Panc1 (cell line): ENCODE results near the gene LTA4H. TPM values are rescaled to one million over a fixed set of nuclear protein-coding genes. Genes with fewer than 3 reads are reported as not detected.

ENCODE experiments used
- ATAC-seq: fragments of 200-7000 bp; cut with Tn5 transposase; 2 replicates; pipeline ENCODE4 v1.9.1; 2020; ENCODE audit warnings: mild to moderate bottlenecking, moderate library complexity
- BruUV-seq: library from RNA; stranded (reverse); fragments of 400-500 nt; replicated peaks from 2 replicates; lab custom pipeline; 2021; lab: Mats Ljungman, UMichigan
- CTCF ChIA-PET: fragments of 300-600 bp; sonication (Branson Sonifier 250); formaldehyde crosslinking; loops from one replicate; lab custom pipeline; 2022; ENCODE audit warnings: antibody characterized with exemption; lab: Charles Lee
- POLR2A ChIA-PET: fragments of 300-600 bp; sonication (Branson Sonifier 250); formaldehyde crosslinking; loops from one replicate; lab custom pipeline; 2022; ENCODE audit warnings: antibody characterized with exemption; lab: Charles Lee
- DNase-seq: peaks from one replicate; pipeline ENCODE4 v3.0.0-alpha.2; 2010; ENCODE audit warnings: low read depth, low spot score
- H3K27ac ChIP-seq: 2 replicates; pipeline ENCODE4 v1.5.1; 2011; ENCODE audit warnings: mild to moderate bottlenecking, low read length, inconsistent platforms
- H3K27me3 ChIP-seq: fragments of 200-500 bp; sonication (Bioruptor generic); 2 replicates; pipeline ENCODE4 v1.6.0; 2014; ENCODE audit warnings: low read length, inconsistent platforms; ENCODE audit not compliant: control insufficient read depth, insufficient read depth
- H3K36me3 ChIP-seq: fragments of 200-500 bp; sonication (Bioruptor generic); 2 replicates; pipeline ENCODE4 v1.5.1; 2014; ENCODE audit warnings: inconsistent platforms, mild to moderate bottlenecking, low read length, moderate library complexity; ENCODE audit not compliant: control insufficient read depth, insufficient read depth
- H3K4me1 ChIP-seq: 2 replicates; pipeline ENCODE4 v1.5.1; 2011; ENCODE audit warnings: inconsistent platforms, mild to moderate bottlenecking, low read length, moderate library complexity; ENCODE audit not compliant: control insufficient read depth, insufficient read depth
- H3K4me3 ChIP-seq, 2 experiments: 2 replicates each; pipeline ENCODE4 v1.5.1; 2011 to 2012; ENCODE audit warnings: low read depth in 2 of 2, low read length in 2 of 2, mild to moderate bottlenecking in 2 of 2, inconsistent platforms in 1 of 2, moderate library complexity in 1 of 2
- H3K9me3 ChIP-seq: fragments of 200-500 bp; sonication (Bioruptor generic); 2 replicates; pipeline ENCODE4 v1.5.1; 2014; ENCODE audit warnings: low read depth, mild to moderate bottlenecking, inconsistent platforms, low read length, moderate library complexity; ENCODE audit not compliant: control insufficient read depth, insufficient read depth
- CTCF ChIP-seq: fragments of 450-650 bp; IDR thresholded peaks from 2 replicates; pipeline ENCODE4 v1.5.1; 2017; ENCODE audit warnings: mild to moderate bottlenecking
- POLR2AphosphoS5 ChIP-seq: IDR thresholded peaks from 2 replicates; pipeline ENCODE4 v1.6.1; 2012; ENCODE audit warnings: mild to moderate bottlenecking, low read depth, low read length, moderate library complexity
- REST ChIP-seq, 2 experiments: IDR thresholded peaks; 2 replicates each; pipeline ENCODE4 v1.6.1; 2011 to 2012; ENCODE audit warnings: low read depth in 2 of 2, control low read depth in 1 of 2, low read length in 1 of 2, mild to moderate bottlenecking in 1 of 2, moderate library complexity in 1 of 2; ENCODE audit not compliant: insufficient read depth in 1 of 2
- SIN3A ChIP-seq: IDR thresholded peaks from 2 replicates; pipeline ENCODE4 v1.6.1; 2012; ENCODE audit warnings: low read depth, mild to moderate bottlenecking, low read length, moderate library complexity, borderline replicate concordance; ENCODE audit not compliant: insufficient read depth
- TCF7L2 ChIP-seq: IDR thresholded peaks from 2 replicates; pipeline ENCODE4 v1.6.1; 2011; ENCODE audit warnings: mild to moderate bottlenecking, low read depth, low read length, inconsistent platforms
- in situ Hi-C: cut with HindIII; loops from 2 replicates; pipeline ENCODE4 v1.10.0; 2016; ENCODE audit warnings: low sequenced_read_pairs, low pct_unique_long_range_greater_than_20kb
- intact Hi-C: fragments of 100-400 bp; cut with micrococcal nuclease; formaldehyde crosslinking; loops from one replicate; pipeline ENCODE4 v1.10.0; 2022; ENCODE audit not compliant: unreplicated experiment
- total RNA-seq: library from RNA; stranded (reverse); gene quantifications from one replicate; pipeline ENCODE4 v1.2.1, GENCODE V29; 2021; ENCODE audit not compliant: unreplicated experiment

LTA4H gene
- total RNA-seq, 1 experiment from 2014 or later = 59.6 TPM

- POLR2A ChIA-PET = no interaction called here
- H3K27ac ChIP-seq = no peak overlapping the region
- no peaks in the 10 kb centered on the region for H3K4me1 ChIP-seq
- TF ChIP-seq REST (IDR thresholded peaks at IDR 0.05; ENCODE audit: insufficient read depth in 1 of 2, low read depth in 2 of 2, low read length in 1 of 2) = no peak
- 0 out of 2 replicates have a peak, but pooled peaks have one; percentile 40 for TF ChIP-seq CTCF
- in situ Hi-C loops = no loop called here
- H3K36me3 ChIP-seq = no peaks in the 10 kb centered on the region
- BruUV-seq = no TSS peak
- intact Hi-C loops = no loop called here
- H3K9me3 ChIP-seq = no peaks in the 10 kb centered on the region
- CTCF ChIA-PET = interaction anchor here (1.8 kb wide), 1 partner anchor 144 kb away, joined by 6 read pairs; no protein-coding TSS in a partner anchor
- peak; percentile 81 for ATAC-seq
- DNase-seq = no peak
- H3K4me3 ChIP-seq = no peak overlapping the region
- no peaks in the 10 kb centered on the region; the same call in 1 of the 2 replicates for H3K27me3 ChIP-seq
These were observed 35.4 kb upstream of the LTA4H start for GRCh38 chr12:96070670-96071279.

DNA sequence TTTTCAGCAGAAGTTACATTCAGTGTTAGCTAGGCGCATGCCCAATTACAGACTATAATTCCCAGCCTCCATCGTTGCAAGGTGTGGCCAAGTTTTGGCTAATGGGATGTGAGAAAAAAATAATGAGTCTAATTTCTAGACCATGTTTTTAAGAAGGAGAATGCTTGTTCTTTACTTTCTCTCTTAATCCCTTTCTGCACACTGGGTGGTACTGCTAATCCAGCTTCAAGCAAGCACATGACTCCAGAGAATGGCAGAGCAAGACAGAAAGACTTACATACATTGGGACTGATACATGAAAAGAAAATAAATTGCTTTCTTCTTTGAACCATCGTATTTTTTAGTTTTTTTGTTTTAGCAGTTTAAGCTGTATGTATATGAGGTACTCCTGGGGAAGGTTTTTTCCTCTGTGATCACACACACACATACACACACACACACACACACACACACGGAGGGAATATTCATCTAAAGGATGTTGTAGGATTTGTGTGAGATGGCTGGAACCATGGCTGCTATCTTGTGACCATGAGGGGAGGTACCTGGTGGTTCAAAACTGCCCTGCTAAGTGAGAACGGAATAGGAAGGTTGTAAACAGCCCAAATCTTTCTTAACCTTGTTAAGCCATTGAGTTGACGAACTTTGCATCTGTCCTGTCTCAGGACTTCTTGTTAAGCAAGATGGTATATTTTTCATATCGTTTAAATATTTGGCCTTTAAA is 34.3 kb upstream of the LTA4H start:
- H3K27ac ChIP-seq = no peak overlapping the region

More for the DNA sequence above, 34.3 kb upstream of the LTA4H start:
- CTCF ChIA-PET = interaction anchor here (1.8 kb wide), 1 partner anchor 146 kb away, joined by 6 read pairs; no protein-coding TSS in a partner anchor
- H3K9me3 ChIP-seq = no peaks in the 10 kb centered on the region
- intact Hi-C loops (no loop called here), in situ Hi-C loops (no loop called here)
- no peaks in the 10 kb centered on the region for H3K4me1 ChIP-seq
- POLR2A ChIA-PET = no interaction called here
- BruUV-seq = no TSS peak
- TF ChIP-seq SIN3A (no peak), POLR2AphosphoS5 (no peak), TCF7L2 (no peak), REST (IDR thresholded peaks at IDR 0.05; ENCODE audit: insufficient read depth in 1 of 2, low read depth in 2 of 2, low read length in 1 of 2) (no peak), CTCF (no peak)
- H3K4me3 ChIP-seq = no peak overlapping the region
- ATAC-seq = no peak
- no peak for DNase-seq
- no peaks in the 10 kb centered on the region for H3K36me3 ChIP-seq
- no peaks in the 10 kb centered on the region; the same call in 1 of the 2 replicates for H3K27me3 ChIP-seq
